ENCODE measurements around the gene ADCY9.

- TF ChIP-seq, protein P1, sequence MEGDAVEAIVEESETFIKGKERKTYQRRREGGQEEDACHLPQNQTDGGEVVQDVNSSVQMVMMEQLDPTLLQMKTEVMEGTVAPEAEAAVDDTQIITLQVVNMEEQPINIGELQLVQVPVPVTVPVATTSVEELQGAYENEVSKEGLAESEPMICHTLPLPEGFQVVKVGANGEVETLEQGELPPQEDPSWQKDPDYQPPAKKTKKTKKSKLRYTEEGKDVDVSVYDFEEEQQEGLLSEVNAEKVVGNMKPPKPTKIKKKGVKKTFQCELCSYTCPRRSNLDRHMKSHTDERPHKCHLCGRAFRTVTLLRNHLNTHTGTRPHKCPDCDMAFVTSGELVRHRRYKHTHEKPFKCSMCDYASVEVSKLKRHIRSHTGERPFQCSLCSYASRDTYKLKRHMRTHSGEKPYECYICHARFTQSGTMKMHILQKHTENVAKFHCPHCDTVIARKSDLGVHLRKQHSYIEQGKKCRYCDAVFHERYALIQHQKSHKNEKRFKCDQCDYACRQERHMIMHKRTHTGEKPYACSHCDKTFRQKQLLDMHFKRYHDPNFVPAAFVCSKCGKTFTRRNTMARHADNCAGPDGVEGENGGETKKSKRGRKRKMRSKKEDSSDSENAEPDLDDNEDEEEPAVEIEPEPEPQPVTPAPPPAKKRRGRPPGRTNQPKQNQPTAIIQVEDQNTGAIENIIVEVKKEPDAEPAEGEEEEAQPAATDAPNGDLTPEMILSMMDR (IDR thresholded peaks at IDR 0.05; ENCODE audit: insufficient read depth, low read length) = no peak
- TF ChIP-seq GABPA (IDR thresholded peaks at IDR 0.05; ENCODE audit: low read depth) = no peak
- TF ChIP-seq POLR2AphosphoS5 (IDR thresholded peaks at IDR 0.05; ENCODE audit: low read depth) = no peak
- no peak for TF ChIP-seq REST (IDR thresholded peaks at IDR 0.05; ENCODE audit: insufficient replicate concordance, low read depth)
- no peak for TF ChIP-seq SPI1 (IDR thresholded peaks at IDR 0.05; ENCODE audit: borderline replicate concordance, low read depth)
Observed at GRCh38 chr16:3957344-3957980, 158.8 kb downstream of the ADCY9 start.
